ENCODE data around the gene C11orf68. TPM values are rescaled to one million over a fixed set of nuclear protein-coding genes. Genes with fewer than 3 reads are reported as not detected.

C11orf68 gene
- total RNA-seq, 1 donor from 2014 or later = 34.6 TPM

GRCh38 chr11:65917434-65918210 lies 1.2 kb downstream of the C11orf68 start:
- FAIRE-seq (no peak), DNase-seq (ENCODE audit: low read depth) (no peak)
- H4K20me1 ChIP-seq (ENCODE audit: insufficient read depth, low read length) = peaks cover 9% of the 10 kb centered on the region
- H3K9me3 Mint-ChIP-seq (ENCODE audit: unreplicated experiment) = no peaks in the 10 kb centered on the region
- H3K27me3 ChIP-seq (ENCODE audit: insufficient read depth, low read length) = no peaks in the 10 kb centered on the region
- H3K27ac ChIP-seq (ENCODE audit: low read depth, low read length) = peak overlapping the region; percentile 97
- peak overlapping the region; percentile 88 for H3K4me3 Mint-ChIP-seq (ENCODE audit: unreplicated experiment)
- H3K36me3 Mint-ChIP-seq (ENCODE audit: low read depth, unreplicated experiment) = peaks cover 8% of the 10 kb centered on the region
- no peak overlapping the region for H2AFZ ChIP-seq (ENCODE audit: low read depth, low read length)
- H3K4me2 ChIP-seq (ENCODE audit: low read length) = peak overlapping the region; percentile 98
- peaks cover 59% of the 10 kb centered on the region for H3K79me2 ChIP-seq (ENCODE audit: insufficient read depth, low read length)
- H3K4me1 ChIP-seq (ENCODE audit: insufficient read depth, low read length) = peaks cover 61% of the 10 kb centered on the region
- TF ChIP-seq CTCF (IDR thresholded peaks at IDR 0.05; ENCODE audit: insufficient read depth, low read depth, low read length) (no peak), EZH2 (IDR thresholded peaks at IDR 0.05; ENCODE audit: insufficient read depth, low read length) (no peak)
- peaks cover 30% of the 10 kb centered on the region for H3K4me1 Mint-ChIP-seq (ENCODE audit: low read depth, unreplicated experiment)
- peaks cover 14% of the 10 kb centered on the region for H3K36me3 ChIP-seq (ENCODE audit: insufficient read depth, low read length)
- H3K9ac ChIP-seq (ENCODE audit: low read length) = peak overlapping the region; percentile 95
- H3K4me3 ChIP-seq (ENCODE audit: insufficient read depth, low read depth, low read length) = peak overlapping the region; percentile 87
- no peaks in the 10 kb centered on the region for H3K27me3 Mint-ChIP-seq (ENCODE audit: low read depth, unreplicated experiment)
- peak overlapping the region; percentile 98 for H3K27ac Mint-ChIP-seq (ENCODE audit: unreplicated experiment)
- H3K9me3 ChIP-seq (ENCODE audit: insufficient read depth, low read depth, low read length) = no peaks in the 10 kb centered on the region

GRCh38 chr11:65917077-65917433 lies 1.8 kb downstream of the C11orf68 start:
- Histone ChIP-seq H3K4me2 (ENCODE audit: low read length) (peak overlapping the region; percentile 98), H3K4me1 (ENCODE audit: insufficient read depth, low read length) (peaks cover 67% of the 10 kb centered on the region), H3K79me2 (ENCODE audit: insufficient read depth, low read length) (peaks cover 53% of the 10 kb centered on the region), H4K20me1 (ENCODE audit: insufficient read depth, low read length) (peaks cover 9% of the 10 kb centered on the region), H3K36me3 (ENCODE audit: insufficient read depth, low read length) (peaks cover 8% of the 10 kb centered on the region), H2AFZ (ENCODE audit: low read depth, low read length) (no peak overlapping the region), H3K4me3 (ENCODE audit: insufficient read depth, low read depth, low read length) (peak overlapping the region; percentile 87), H3K9me3 (ENCODE audit: insufficient read depth, low read depth, low read length) (no peaks in the 10 kb centered on the region), H3K27ac (ENCODE audit: low read depth, low read length) (peak overlapping the region; percentile 97), H3K27me3 (ENCODE audit: insufficient read depth, low read length) (no peaks in the 10 kb centered on the region), H3K9ac (ENCODE audit: low read length) (peak overlapping the region; percentile 66)
- H3K27ac Mint-ChIP-seq (ENCODE audit: unreplicated experiment) = peak overlapping the region; percentile 98
- H3K27me3 Mint-ChIP-seq (ENCODE audit: low read depth, unreplicated experiment) = no peaks in the 10 kb centered on the region
- H3K9me3 Mint-ChIP-seq (ENCODE audit: unreplicated experiment) = no peaks in the 10 kb centered on the region
- H3K36me3 Mint-ChIP-seq (ENCODE audit: low read depth, unreplicated experiment) = peaks cover 2% of the 10 kb centered on the region
- H3K4me1 Mint-ChIP-seq (ENCODE audit: low read depth, unreplicated experiment) = peaks cover 30% of the 10 kb centered on the region
- TF ChIP-seq EZH2 (IDR thresholded peaks at IDR 0.05; ENCODE audit: insufficient read depth, low read length) = no peak
- no peak for TF ChIP-seq CTCF (IDR thresholded peaks at IDR 0.05; ENCODE audit: insufficient read depth, low read depth, low read length)
- peak overlapping the region; percentile 76 for H3K4me3 Mint-ChIP-seq (ENCODE audit: unreplicated experiment)
- DNase-seq (ENCODE audit: low read depth) = no peak
- FAIRE-seq = no peak

- Mint-ChIP-seq H3K27me3 (ENCODE audit: low read depth, unreplicated experiment) (no peaks in the 10 kb centered on the region), H3K9me3 (ENCODE audit: unreplicated experiment) (no peaks in the 10 kb centered on the region), H3K4me1 (ENCODE audit: low read depth, unreplicated experiment) (peaks cover 34% of the 10 kb centered on the region), H3K4me3 (ENCODE audit: unreplicated experiment) (peak overlapping the region; percentile 76), H3K27ac (ENCODE audit: unreplicated experiment) (peak overlapping the region; percentile 98), H3K36me3 (ENCODE audit: low read depth, unreplicated experiment) (peaks cover 2% of the 10 kb centered on the region)
- no peaks in the 10 kb centered on the region for H3K9me3 ChIP-seq (ENCODE audit: insufficient read depth, low read depth, low read length)
- TF ChIP-seq CTCF (IDR thresholded peaks at IDR 0.05; ENCODE audit: insufficient read depth, low read depth, low read length) (no peak), EZH2 (IDR thresholded peaks at IDR 0.05; ENCODE audit: insufficient read depth, low read length) (no peak)
- FAIRE-seq = no peak
- H3K79me2 ChIP-seq (ENCODE audit: insufficient read depth, low read length) = peaks cover 53% of the 10 kb centered on the region
- peaks cover 8% of the 10 kb centered on the region for H3K36me3 ChIP-seq (ENCODE audit: insufficient read depth, low read length)
- H3K27me3 ChIP-seq (ENCODE audit: insufficient read depth, low read length) = no peaks in the 10 kb centered on the region
- H3K4me1 ChIP-seq (ENCODE audit: insufficient read depth, low read length) = peaks cover 73% of the 10 kb centered on the region
- H4K20me1 ChIP-seq (ENCODE audit: insufficient read depth, low read length) = peaks cover 9% of the 10 kb centered on the region
- no peak overlapping the region for H3K4me3 ChIP-seq (ENCODE audit: insufficient read depth, low read depth, low read length)
- H2AFZ ChIP-seq (ENCODE audit: low read depth, low read length) = no peak overlapping the region
- peak overlapping the region; percentile 98 for H3K4me2 ChIP-seq (ENCODE audit: low read length)
- no peak for DNase-seq (ENCODE audit: low read depth)
- H3K27ac ChIP-seq (ENCODE audit: low read depth, low read length) = peak overlapping the region; percentile 97
- H3K9ac ChIP-seq (ENCODE audit: low read length) = peak overlapping the region; percentile 66
These were observed 2.5 kb downstream of the C11orf68 start for GRCh38 chr11:65916391-65916790.
